ENCODE measurements around the gene PANK4. TPM values are rescaled to one million over a fixed set of nuclear protein-coding genes. Genes with fewer than 3 reads are reported as not detected.

The PANK4 gene
- total and polyA plus RNA-seq, 8 donors, result 9.7 to 26.4 (median 11.6) TPM

- H3K4me1 ChIP-seq, result peaks cover 0 to 16% (median 15%) of the 10 kb centered on the region in 3 donors
- no peak overlapping the region for H3K27ac ChIP-seq
- ATAC-seq, result no peak
- DNase-seq, result no peak
- no peaks in the 10 kb centered on the region for H3K36me3 ChIP-seq
- no peak for TF ChIP-seq CTCF (IDR thresholded peaks at IDR 0.05)
- intact Hi-C loops (cut with DNase I), result no loop called here
- no peak overlapping the region for H3K4me3 ChIP-seq
- FAIRE-seq, result no peak
- no peaks in the 10 kb centered on the region for H3K27me3 ChIP-seq
- 54 to 63% methylated on average over 23 to 26 of the region's 26 CpGs for WGBS, 2 donors
- no peaks in the 10 kb centered on the region for H3K9me3 ChIP-seq
Observed at GRCh38 chr1:2543543-2544092, 17.2 kb upstream of the PANK4 start.

GRCh38 chr1:2542246-2542915, 16.0 kb upstream of the PANK4 start:
- no peak for TF ChIP-seq CTCF (IDR thresholded peaks at IDR 0.05)
- intact Hi-C loops (cut with DNase I), result no loop called here
- Histone ChIP-seq H3K27ac (no peak overlapping the region), H3K9me3 (no peaks in the 10 kb centered on the region), H3K4me1 (peaks cover 0 to 12% (median 6%) of the 10 kb centered on the region in 3 donors), H3K4me3 (no peak overlapping the region), H3K36me3 (no peaks in the 10 kb centered on the region), H3K27me3 (no peaks in the 10 kb centered on the region)
- ATAC-seq (no peak), DNase-seq (no peak), FAIRE-seq (no peak)
- WGBS, 2 donors, result 77 to 80% methylated on average over 11 of the region's 11 CpGs

GRCh38 chr1:2541619-2542245, 15.3 kb upstream of the PANK4 start:
- Histone ChIP-seq H3K4me1 (peaks cover 0 to 9% (median 3%) of the 10 kb centered on the region in 3 donors), H3K27ac (no peak overlapping the region), H3K4me3 (no peak overlapping the region), H3K9me3 (no peaks in the 10 kb centered on the region), H3K27me3 (no peaks in the 10 kb centered on the region), H3K36me3 (no peaks in the 10 kb centered on the region)
- 69 to 73% methylated on average over 25 of the region's 25 CpGs for WGBS, 2 donors
- DNase-seq (peak in 1 of 6 donors; percentile 62), FAIRE-seq (no peak), ATAC-seq (no peak)
- no peak for TF ChIP-seq CTCF (IDR thresholded peaks at IDR 0.05)
- intact Hi-C loops (cut with DNase I), result no loop called here

- TF ChIP-seq CTCF (IDR thresholded peaks at IDR 0.05), result no peak
- DNase-seq, result no peak
- H3K36me3 ChIP-seq, result no peaks in the 10 kb centered on the region
- H3K27me3 ChIP-seq, result no peaks in the 10 kb centered on the region
- WGBS, 2 donors, result 20 to 28% methylated on average over 28 to 39 of the region's 39 CpGs
- no peak for ATAC-seq
- peaks cover 0 to 9% (median 3%) of the 10 kb centered on the region in 3 donors for H3K4me1 ChIP-seq
- H3K4me3 ChIP-seq, result no peak overlapping the region
- H3K9me3 ChIP-seq, result no peaks in the 10 kb centered on the region
- intact Hi-C loops (cut with DNase I), result no loop called here
- no peak for FAIRE-seq
- no peak overlapping the region for H3K27ac ChIP-seq
Observed at GRCh38 chr1:2540816-2541492, 14.6 kb upstream of the PANK4 start.

All from pancreas (tissue), 10 donors.